PC-9 (cell line): Measurements from ENCODE around the gene NDUFS1. TPM values are rescaled to one million over a fixed set of nuclear protein-coding genes. Genes with fewer than 3 reads are reported as not detected.

ENCODE experiments used
- BruUV-seq: library from RNA; stranded (reverse); fragments of 400-500 nt; replicated peaks from 2 replicates; lab custom pipeline; 2021; lab: Mats Ljungman, UMichigan
- CTCF ChIA-PET: fragments of 300-600 bp; sonication (Branson Sonifier 250); formaldehyde crosslinking; loops from one replicate; lab custom pipeline; 2022; ENCODE audit warnings: antibody characterized with exemption; lab: Charles Lee
- POLR2A ChIA-PET: fragments of 300-600 bp; sonication (Branson Sonifier 250); formaldehyde crosslinking; loops from one replicate; lab custom pipeline; 2022; ENCODE audit warnings: antibody characterized with exemption; ENCODE audit not compliant: unreplicated experiment; lab: Charles Lee
- DNase-seq, 2 experiments: peaks; one replicate each; pipeline versions ENCODE4 v3.0.0 to v3.0.0-alpha.2; 2015 to 2022; ENCODE audit warnings: mixed read lengths in 1 of 2
- H2AFZ ChIP-seq: fragments of 200-600 bp; sonication (generic); 2 replicates; pipeline ENCODE4 v1.8.1; 2017; ENCODE audit warnings: antibody characterized with exemption
- H3F3A ChIP-seq: fragments of 200-600 bp; sonication (generic); 2 replicates; pipeline ENCODE4 v1.8.1; 2017; ENCODE audit warnings: antibody characterized with exemption, mild to moderate bottlenecking, low read depth; ENCODE audit not compliant: insufficient read depth
- H3K27ac ChIP-seq: fragments of 200-600 bp; sonication (generic); 2 replicates; pipeline ENCODE4 v1.6.1; 2016; ENCODE audit warnings: mixed run types
- H3K27me3 ChIP-seq: fragments of 200-600 bp; sonication (generic); 2 replicates; pipeline ENCODE4 v1.6.1; 2016; ENCODE audit warnings: low read depth, mixed run types; ENCODE audit not compliant: insufficient read depth
- H3K36me3 ChIP-seq: fragments of 200-600 bp; sonication (generic); 2 replicates; pipeline ENCODE4 v1.6.1; 2016; ENCODE audit warnings: low read depth, mixed run types
- H3K4me1 ChIP-seq: fragments of 200-600 bp; sonication (generic); replicated peaks from 2 replicates; pipeline ENCODE4 v1.6.1; 2016; ENCODE audit warnings: mixed run types; ENCODE audit not compliant: insufficient read depth
- H3K4me2 ChIP-seq: fragments of 200-600 bp; sonication (generic); 2 replicates; pipeline ENCODE4 v1.6.1; 2017; ENCODE audit warnings: mixed run types
- H3K4me3 ChIP-seq: fragments of 200-600 bp; sonication (generic); 2 replicates; pipeline ENCODE4 v1.6.1; 2016; ENCODE audit warnings: mixed run types
- H3K79me2 ChIP-seq: fragments of 200-600 bp; sonication (generic); 2 replicates; pipeline ENCODE4 v1.6.1; 2017; ENCODE audit warnings: low read depth, mixed run types
- H3K9me2 ChIP-seq: fragments of 200-600 bp; sonication (generic); 2 replicates; pipeline ENCODE4 v1.8.1; 2017; ENCODE audit warnings: mild to moderate bottlenecking; ENCODE audit not compliant: insufficient read depth
- H3K9me3 ChIP-seq: fragments of 200-600 bp; sonication (generic); 2 replicates; pipeline ENCODE4 v1.8.1; 2016; ENCODE audit warnings: low read depth; ENCODE audit not compliant: insufficient read depth
- H4K20me1 ChIP-seq: fragments of 200-600 bp; sonication (generic); 2 replicates; pipeline ENCODE4 v1.8.1; 2017; ENCODE audit not compliant: insufficient read depth
- CTCF ChIP-seq: fragments of 200-600 bp; sonication (generic); conservative IDR thresholded peaks from 2 replicates; pipeline ENCODE4 v1.6.1; 2017; ENCODE audit warnings: mixed run types, antibody characterized with exemption, mild to moderate bottlenecking, moderate library complexity
- EZH2 ChIP-seq: fragments of 200-600 bp; sonication (generic); IDR thresholded peaks from 2 replicates; pipeline ENCODE4 v1.8.0; 2017; ENCODE audit warnings: antibody characterized with exemption, low read depth
- intact Hi-C: fragments of 100-400 bp; cut with micrococcal nuclease; formaldehyde crosslinking; loops from one replicate; pipeline ENCODE4 v1.10.0; 2022; ENCODE audit not compliant: unreplicated experiment
- total RNA-seq: library from RNA; stranded (reverse); gene quantifications from 2 replicates; pipeline ENCODE4 v1.2.3, GENCODE V29; 2021

NDUFS1 gene
- total RNA-seq, 1 experiment from 2014 or later = 68.9 TPM

- Histone ChIP-seq H3K9me3 (no peaks in the 10 kb centered on the region), H3K9me2 (no peaks in the 10 kb centered on the region), H4K20me1 (no peaks in the 10 kb centered on the region), H3K27me3 (no peaks in the 10 kb centered on the region), H2AFZ (no peak overlapping the region), H3K4me2 (no peak overlapping the region), H3K27ac (no peak overlapping the region), H3K4me3 (no peak overlapping the region), H3K79me2 (peaks cover 18% of the 10 kb centered on the region), H3K4me1 (no peaks in the 10 kb centered on the region), H3F3A (no peaks in the 10 kb centered on the region), H3K36me3 (no peaks in the 10 kb centered on the region)
- TF ChIP-seq CTCF (no peak), EZH2 (no peak)
- BruUV-seq = no TSS peak
- intact Hi-C loops = no loop called here
- POLR2A ChIA-PET = no interaction called here
- CTCF ChIA-PET = no interaction called here
- no peak for DNase-seq
These were observed 87.4 kb downstream of the NDUFS1 start for GRCh38 chr2:206071807-206072206.

GRCh38 chr2:206069417-206069816, 89.8 kb downstream of the NDUFS1 start:
- Histone ChIP-seq H3K9me2 (no peaks in the 10 kb centered on the region), H3K4me2 (no peak overlapping the region), H3K36me3 (no peaks in the 10 kb centered on the region), H3K27ac (no peak overlapping the region), H3K4me3 (no peak overlapping the region), H3K79me2 (peaks cover 14% of the 10 kb centered on the region), H2AFZ (no peak overlapping the region), H3K4me1 (no peaks in the 10 kb centered on the region), H3K27me3 (no peaks in the 10 kb centered on the region), H4K20me1 (no peaks in the 10 kb centered on the region), H3F3A (no peaks in the 10 kb centered on the region), H3K9me3 (no peaks in the 10 kb centered on the region)
- no peak for TF ChIP-seq EZH2
- TF ChIP-seq CTCF = no peak
- POLR2A ChIA-PET = no interaction called here
- BruUV-seq = no TSS peak
- no peak for DNase-seq
- intact Hi-C loops = no loop called here
- CTCF ChIA-PET = no interaction called here

GRCh38 chr2:206068207-206068606, 91.0 kb downstream of the NDUFS1 start:
- Histone ChIP-seq H4K20me1 (no peaks in the 10 kb centered on the region), H3K4me1 (no peaks in the 10 kb centered on the region), H3K9me2 (no peaks in the 10 kb centered on the region), H3K4me2 (no peak overlapping the region), H3F3A (no peaks in the 10 kb centered on the region), H3K27me3 (no peaks in the 10 kb centered on the region), H3K4me3 (no peak overlapping the region), H3K36me3 (no peaks in the 10 kb centered on the region), H3K27ac (no peak overlapping the region), H3K79me2 (peaks cover 9% of the 10 kb centered on the region), H2AFZ (no peak overlapping the region), H3K9me3 (no peaks in the 10 kb centered on the region)
- intact Hi-C loops = no loop called here
- ChIA-PET POLR2A (no interaction called here), CTCF (no interaction called here)
- no peak for DNase-seq
- TF ChIP-seq CTCF (no peak), EZH2 (no peak)
- no TSS peak for BruUV-seq

Other genes starting within 250 kb of the NDUFS1 start
- 7.1 and 12.4 TPM in 2 replicates for gene INO80D, start 73.3 kb downstream of the NDUFS1 start, total RNA-seq
- 328 and 367 TPM in 2 replicates for gene EEF1B2, start 451 bp upstream of the NDUFS1 start, total RNA-seq
- gene ZDBF2, start 115.2 kb upstream of the NDUFS1 start, total RNA-seq = 19.6 and 21.5 TPM in 2 replicates